Caki2 (cell line): ENCODE measurements around the gene CD3G. TPM values are rescaled to one million over a fixed set of nuclear protein-coding genes. Genes with fewer than 3 reads are reported as not detected.
"Not testable (repeated sequence)": the region's sequence is repeated elsewhere in the genome, so short reads cannot be mapped to it uniquely, and the experiment has no call there.

Source experiments
- DNase-seq: peaks from one replicate; pipeline ENCODE4 v3.0.0-alpha.2; 2015; ENCODE audit warnings: low read depth
- in situ Hi-C: cut with HindIII; loops from 2 replicates; pipeline ENCODE4 v1.10.0; 2016; ENCODE audit warnings: low sequenced_read_pairs, low pct_unique_long_range_greater_than_20kb, mixed read lengths
- total RNA-seq: library from RNA; depleted of rRNA; stranded (reverse); fragments of >200 nt; shearing (Covaris generic); gene quantifications from 2 replicates; pipeline ENCODE4 v1.2.3, GENCODE V29; 2014; ENCODE audit warnings: low replicate concordance; rRNA removed

CD3G gene
- not detected in 2 replicates for total RNA-seq

DNA sequence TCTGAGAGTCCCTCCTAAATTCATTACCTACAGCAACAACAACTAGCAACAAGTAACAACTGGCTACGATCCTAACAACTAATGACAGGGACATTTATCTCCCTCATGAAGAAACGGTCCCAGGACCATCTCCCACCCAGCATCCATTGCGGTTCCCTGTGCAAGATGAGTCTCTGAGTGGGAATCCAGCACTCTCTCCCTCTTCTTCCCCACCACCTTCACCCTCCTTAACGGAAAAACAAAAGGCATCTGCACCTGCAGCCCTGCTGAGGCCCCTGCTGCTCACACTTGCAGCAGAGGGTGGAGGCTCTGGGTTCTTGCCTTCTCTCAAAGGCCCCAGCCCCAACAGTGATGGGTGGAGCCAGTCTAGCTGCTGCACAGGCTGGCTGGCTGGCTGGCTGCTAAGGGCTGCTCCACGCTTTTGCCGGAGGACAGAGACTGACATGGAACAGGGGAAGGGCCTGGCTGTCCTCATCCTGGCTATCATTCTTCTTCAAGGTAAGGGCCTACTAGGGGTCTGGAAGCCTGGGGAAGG is at the start of gene CD3G:
TSS of gene CD3G (plus strand) at position 364 of the 535 bp plus-strand sequence. CDS start at position 444, 80 bp downstream.
- in situ Hi-C loops: no loop called here
- no peak for DNase-seq

DNA sequence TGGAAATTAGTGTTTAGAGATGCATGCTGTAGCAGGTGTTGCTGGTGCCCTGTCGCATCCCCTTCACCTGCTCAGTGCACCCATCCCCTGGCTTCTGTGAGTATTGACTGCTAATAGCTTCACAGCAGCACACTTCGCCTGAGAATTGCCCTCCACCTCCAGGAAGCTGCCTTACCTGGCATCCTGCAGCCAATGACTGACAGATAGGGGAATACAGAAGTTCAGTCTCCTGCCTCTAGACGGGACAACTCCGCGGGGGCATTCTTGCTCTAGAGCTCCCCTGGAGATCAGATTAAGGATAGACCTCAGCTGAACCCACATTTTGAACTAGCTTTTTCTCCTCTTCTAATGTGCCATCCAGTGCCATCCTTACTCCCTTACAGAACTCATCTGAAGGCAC is 48.9 kb upstream of the CD3G start:
- in situ Hi-C loops: no loop called here
- no peak for DNase-seq

DNA sequence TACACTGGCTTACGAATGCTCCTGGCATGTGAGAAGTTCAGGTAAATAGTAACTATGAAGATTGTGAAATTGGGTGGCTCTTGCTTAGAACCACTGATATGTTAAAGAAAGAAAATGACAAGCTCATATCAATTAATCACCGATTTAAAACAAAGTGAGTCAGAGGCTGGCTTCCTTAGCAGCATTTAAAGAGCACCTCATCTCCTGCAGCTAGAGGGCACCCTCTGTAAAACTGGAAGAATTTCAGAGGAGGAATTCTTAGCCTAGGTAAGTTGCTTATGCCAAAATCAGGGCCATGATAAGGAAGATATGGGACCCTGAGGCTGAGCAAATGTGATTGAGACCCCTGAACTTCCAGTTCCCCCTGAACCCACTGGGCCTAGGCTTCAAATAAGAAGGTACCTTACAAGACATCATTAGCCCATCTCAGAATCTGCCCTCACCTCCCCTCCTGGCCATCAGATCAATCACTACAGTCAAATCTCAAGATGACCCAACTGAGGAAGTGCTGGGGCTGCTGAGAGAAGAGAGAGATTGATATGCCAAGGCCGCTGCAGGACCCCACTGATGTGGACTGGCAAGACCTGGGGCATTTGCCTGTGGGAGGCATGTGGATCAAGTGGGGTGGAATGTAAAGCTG is 48.2 kb upstream of the CD3G start:
- in situ Hi-C loops: no loop called here
- peak; percentile 24 for DNase-seq

DNA sequence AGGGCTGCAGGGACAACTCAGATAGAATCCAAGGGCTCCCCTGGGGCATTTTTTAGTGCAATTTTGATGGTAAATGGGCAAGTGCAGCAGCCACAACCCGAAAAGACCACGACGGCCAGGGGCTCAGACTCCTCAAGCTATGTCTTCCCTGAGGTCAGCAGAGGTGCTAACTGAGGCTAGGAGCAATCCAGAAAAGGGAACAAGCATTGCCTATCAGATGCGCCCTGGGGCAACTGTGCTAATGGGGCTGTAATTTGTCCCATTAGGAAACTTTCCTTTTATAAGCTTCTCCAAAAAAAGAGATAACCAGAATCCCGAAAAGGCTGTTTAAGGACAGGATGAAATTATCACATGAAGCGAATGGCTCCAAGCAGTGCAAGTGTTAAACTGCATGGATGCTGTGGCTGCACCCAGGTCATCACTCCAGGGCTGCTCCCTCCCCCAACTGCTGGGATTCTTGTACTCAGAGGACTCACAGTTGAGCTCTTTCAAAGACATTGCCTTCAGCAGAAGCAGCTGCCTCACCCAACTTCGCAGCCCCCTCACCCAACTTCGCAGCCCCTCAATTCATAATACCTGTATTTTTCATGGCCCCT is 42.4 kb upstream of the CD3G start:
- in situ Hi-C loops: no loop called here

DNA sequence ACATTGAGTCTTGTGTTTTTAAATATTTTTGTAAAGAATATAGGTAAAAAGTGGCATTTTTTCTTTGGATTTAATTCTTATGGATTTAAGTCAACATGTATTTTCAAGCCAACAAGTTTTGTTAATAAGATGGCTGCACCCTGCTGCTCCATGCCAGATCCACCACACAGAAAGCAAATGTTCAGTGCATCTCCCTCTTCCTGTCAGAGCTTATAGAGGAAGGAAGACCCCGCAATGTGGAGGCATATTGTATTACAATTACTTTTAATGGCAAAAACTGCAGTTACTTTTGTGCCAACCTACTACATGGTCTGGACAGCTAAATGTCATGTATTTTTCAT is 39.9 kb upstream of the CD3G start:
- in situ Hi-C loops: no loop called here
- no peak for DNase-seq

More for the DNA sequence above, 42.4 kb upstream of the CD3G start:
- no peak for DNase-seq

DNA sequence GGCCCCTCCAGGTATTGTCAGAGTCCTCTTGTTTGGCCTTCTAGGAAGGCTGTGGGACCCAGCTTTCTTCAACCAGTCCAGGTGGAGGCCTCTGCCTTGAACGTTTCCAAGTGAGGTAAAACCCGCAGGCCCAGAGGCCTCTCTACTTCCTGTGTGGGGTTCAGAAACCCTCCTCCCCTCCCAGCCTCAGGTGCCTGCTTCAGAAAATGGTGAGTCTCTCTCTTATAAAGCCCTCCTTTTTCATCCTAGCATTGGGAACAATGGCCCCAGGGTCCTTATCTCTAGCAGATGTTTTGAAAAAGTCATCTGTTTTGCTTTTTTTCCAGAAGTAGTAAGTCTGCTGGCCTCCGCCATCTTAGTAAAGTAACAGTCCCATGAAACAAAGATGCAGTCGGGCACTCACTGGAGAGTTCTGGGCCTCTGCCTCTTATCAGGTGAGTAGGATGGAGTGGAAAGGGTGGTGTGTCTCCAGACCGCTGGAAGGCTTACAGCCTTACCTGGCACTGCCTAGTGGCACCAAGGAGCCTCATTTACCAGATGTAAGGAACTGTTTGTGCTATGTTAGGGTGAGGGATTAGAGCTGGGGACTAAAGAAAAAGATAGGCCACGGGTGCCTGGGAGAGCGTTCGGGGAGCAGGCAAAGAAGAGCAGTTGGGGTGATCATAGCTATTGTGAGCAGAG is 39.4 kb upstream of the CD3G start, which contains the start of gene CD3E:
TSS of gene CD3E (plus strand) at position 163 of the 681 bp plus-strand sequence. CDS start at position 386, 223 bp downstream.
- DNase-seq: no peak
- in situ Hi-C loops: no loop called here

DNA sequence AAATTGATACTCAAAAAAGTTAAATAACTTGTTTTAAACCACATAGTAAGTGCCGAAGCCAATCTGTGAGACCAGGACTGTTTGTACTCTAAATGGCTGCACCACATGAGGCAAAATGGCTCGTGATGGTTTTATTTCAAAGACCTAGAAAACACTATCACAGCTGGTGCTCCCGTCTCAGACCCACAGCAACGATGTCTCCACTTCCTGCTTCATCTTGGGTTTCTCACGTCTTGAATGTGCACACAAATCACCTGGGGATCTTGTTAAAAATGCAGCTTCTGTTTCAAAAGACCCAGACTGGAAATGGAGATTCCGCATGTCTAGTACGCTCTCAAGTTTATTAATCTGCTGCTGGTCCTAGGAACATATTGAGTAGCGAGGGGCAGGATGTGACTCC is 38.4 kb upstream of the CD3G start:
- DNase-seq: no peak
- in situ Hi-C loops: no loop called here

DNA sequence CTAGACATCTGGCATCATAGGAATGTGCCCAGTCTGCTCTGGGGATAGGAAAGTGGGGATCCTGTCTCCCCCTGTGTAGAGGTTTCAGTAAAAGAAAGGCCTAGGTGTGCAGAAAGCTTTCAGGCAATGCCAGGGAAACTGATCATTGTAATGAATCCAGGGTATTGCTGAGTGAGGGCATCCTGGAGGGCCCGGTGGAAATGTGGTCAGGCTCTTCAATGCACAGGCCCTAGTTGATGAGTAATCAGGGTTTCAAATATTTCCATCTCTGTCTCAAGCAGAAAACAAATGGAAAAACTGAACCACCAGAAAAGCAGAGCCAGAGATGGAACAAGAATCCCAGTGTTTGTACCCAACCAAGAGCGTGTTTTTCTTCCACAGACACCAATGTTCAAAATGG is 37.6 kb upstream of the CD3G start:
- no peak for DNase-seq
- in situ Hi-C loops: no loop called here

DNA sequence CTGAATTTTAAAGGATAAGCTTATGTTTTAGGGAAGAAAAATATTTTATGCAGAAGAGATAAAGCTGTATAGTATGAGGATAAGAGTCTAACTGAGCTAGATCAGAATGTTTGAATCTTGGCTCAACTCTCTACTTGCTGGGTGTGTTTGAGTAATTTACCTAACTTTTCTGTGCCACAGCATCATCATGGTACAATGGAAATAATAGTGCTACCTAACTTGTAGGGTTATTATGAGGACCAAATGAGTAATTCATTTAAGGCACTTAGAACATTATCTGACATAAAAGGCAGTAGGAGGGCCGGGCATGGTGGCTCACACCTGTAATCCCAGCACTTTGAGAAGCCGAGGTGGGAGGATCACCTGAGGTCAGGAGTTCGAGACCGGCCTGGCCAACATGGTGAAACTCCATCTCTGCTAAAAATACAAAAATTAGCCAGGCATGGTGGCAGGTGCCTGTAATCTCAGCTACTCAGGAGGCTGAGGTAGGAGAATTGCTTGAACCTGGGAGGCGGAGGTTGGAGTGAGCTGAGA is 35.1 kb upstream of the CD3G start:
- DNase-seq, in situ Hi-C loops: not testable (repeated sequence)

DNA sequence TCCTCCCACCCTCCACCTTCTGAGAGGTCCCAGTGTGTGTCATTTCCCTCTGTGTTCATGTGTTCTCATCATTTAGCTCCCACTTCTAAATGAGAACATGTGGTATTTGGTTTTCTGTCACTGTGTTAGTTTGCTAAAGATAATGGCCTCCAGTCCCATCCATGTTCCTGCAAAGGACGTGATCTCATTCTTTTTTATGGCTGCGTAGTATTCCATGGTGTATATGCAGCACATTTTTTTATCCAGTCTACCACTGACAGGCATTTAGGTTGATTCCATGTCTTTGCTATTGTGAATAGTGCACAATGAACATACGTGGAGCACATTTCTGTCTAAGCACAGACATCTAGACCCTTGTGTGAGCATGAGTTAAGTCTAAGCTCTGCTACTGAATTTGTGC is 33.9 kb upstream of the CD3G start:
- in situ Hi-C loops: no loop called here
- no peak for DNase-seq

DNA sequence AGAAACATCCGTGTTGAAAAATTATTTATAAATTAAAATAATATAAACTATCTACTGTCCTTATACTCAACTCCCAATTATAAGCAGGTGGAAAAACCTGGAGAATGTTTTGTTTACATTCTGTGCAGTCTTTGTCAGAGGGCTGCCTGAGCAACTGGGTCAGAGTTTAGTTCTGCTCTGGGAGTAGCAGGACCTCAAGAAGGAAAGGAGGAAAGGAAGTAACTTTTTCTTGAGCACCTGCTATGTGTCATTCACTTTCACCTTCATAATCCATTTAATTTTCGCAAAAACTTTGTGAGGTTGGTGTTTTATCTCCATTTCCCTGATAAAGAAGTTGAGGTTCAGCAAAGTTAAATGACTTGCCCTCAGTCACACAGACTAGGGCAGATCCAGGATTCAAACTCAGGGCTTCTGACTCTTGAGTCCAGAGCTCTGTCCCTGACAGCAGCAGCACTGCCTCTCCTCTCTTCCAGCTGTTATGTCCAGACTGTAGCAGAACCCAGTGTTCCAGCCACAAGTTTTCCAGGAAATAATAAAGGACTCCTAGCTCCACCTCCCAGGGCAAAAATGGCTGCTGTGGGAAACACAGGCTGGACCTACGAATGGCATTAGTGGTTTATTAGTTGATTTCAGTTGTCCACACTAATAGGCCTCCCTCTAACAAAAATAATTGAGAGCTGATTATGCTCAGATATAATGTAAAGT is 33.2 kb upstream of the CD3G start:
- in situ Hi-C loops: no loop called here
- no peak for DNase-seq

DNA sequence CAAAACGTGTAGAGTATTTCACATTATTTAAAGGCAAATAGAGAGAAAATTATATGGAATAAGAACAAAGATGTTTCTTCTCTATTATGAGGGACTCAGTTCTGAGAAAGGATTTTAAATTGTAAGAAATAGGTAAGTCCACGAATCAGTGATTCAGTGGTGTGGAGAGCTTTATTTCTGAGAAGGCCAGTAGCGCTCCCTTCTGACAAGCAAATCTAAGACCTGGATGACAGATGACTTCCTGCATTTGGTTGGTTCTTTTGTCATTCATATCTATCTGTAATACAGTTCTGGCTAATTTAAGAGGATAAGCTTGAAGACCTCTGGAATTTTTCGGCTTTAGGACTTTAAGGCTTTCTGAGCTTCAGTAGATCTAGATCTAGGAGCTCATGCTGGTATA is 32.6 kb upstream of the CD3G start:
- in situ Hi-C loops: no loop called here

DNA sequence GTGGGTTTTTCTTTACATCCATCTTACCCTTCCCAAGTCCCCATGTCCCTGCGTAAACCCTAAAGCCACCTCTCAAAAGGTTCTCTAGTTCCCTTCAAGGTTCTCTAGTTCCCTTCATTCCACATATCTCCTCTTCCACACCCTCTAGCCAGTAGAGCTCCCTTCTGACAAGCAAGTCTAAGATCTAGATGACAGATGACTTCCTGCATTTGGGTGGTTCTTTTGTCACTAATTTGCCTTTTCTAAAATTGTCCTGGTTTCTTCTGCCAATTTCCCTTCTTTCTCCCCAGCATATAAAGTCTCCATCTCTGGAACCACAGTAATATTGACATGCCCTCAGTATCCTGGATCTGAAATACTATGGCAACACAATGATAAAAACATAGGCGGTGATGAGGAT is 31.8 kb upstream of the CD3G start:
- in situ Hi-C loops: no loop called here
- no peak for DNase-seq

More for the DNA sequence above, 32.6 kb upstream of the CD3G start:
- DNase-seq: no peak

DNA sequence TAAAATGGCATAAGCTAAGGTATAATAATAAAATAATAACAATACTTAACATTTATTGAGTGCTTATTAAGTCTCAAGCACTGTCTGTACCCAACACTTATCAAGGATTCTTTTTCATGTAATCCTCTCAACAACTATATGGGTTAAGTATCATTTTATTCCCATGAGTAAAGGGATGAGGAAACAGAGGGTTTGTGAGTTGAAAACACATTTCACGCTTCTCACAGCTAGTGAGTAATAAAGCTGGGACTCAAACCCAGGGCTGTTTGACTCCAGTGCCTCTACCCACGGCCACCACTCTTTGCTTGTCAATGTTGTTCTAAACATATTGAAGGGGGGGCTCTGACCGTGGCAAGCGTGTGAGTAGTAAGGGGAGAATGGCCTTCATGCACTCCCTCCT is 30.9 kb upstream of the CD3G start:
- DNase-seq: no peak
- in situ Hi-C loops: no loop called here

DNA sequence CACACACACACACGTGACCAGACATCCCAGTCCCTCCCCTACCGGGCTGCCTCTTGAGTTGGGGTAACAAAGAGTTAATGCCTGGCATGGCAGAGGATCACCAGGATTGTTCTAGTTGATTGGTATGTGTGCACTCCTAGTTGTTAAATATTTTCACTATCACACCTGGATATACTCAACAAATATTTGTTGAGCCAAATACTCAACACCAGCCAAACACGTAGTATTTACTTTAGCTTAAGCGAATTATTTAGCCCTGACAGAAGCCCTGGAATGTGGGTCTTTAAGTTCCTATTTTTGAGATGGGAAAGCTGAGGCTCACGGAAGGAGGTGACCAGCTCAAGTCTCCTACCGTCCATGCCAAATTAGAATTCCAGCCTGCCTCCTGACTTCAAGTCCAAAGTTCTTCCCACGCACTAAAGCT is 29.1 kb upstream of the CD3G start:
- in situ Hi-C loops: no loop called here
- no peak for DNase-seq

DNA sequence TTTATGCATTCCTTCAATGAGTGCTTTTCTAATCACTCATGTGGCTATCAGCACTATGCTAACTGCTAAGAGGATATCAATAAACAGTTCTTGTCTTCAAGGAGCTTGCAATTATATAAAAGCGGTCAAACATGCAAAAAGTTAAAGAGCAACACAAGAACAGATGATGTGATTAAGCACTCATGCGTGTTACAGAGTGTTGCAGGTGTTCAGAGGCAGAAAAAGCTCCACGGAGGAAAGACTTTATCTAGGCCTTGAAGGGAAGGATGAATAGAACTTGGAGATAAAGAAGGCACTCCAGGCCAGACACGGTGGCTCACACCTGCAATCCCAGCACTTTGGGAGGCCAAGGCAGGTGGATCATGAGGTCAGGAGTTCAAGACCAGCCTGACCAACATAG is 26.0 kb upstream of the CD3G start:
- in situ Hi-C loops: no loop called here
- no peak for DNase-seq

DNA sequence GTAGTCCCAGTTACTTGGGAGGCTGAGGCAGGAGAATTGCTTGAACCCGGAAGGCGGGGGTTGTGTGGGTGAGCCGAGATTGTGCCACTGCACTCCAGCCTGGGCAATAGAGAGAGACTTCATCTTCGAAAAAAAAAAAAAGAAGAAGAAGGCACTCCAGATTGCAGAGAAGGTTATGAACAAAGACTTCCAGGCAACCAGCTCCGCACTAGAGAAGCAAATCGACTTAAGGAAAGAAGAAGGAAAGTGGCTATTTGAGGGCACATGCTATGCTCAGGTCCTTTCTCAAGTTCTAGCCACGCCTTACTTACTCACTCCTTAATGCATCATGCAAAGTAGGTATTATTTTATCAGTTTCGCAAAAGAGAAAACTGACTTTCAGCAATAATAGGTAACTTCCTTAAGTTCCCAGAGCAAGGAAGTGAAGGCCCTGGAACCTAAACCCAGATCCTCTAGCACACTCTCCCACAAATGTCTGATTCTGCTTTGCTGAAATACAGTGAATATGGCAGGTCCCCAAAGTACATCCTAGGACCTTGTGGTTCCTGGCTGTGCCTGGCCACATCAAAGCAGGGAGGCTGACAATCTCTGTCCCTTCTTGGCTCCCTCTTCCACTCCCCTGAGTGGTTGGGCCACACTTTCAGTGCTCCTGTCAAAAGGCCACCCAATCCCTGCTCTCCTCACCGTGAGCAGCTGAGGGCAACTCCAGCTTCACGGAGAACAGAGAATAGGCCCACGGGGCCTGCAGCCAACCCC is 25.4 kb upstream of the CD3G start:
- DNase-seq: no peak
- in situ Hi-C loops: no loop called here

DNA sequence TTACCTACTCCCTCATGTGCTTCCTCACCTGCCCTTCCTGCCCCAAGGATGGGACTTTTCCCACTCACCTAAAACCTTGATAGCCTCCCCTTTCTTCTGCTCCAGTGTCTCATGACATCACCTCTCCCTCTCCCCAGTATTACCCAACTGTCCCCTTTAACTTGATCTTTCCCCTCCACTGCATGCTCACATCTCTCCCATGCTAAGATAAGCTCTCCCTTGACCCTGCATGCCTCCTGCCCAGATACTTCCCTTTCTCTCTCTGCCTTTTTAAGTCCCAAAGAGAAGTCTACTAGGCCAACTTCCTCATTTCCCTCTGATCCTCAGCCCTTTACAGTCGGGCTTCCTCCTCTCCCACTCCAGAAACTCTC is 24.8 kb upstream of the CD3G start:
- in situ Hi-C loops: no loop called here
- no peak for DNase-seq
